ENCODE data around the gene DENND1B. TPM values are rescaled to one million over a fixed set of nuclear protein-coding genes. Genes with fewer than 3 reads are reported as not detected.

The DENND1B gene
- total RNA-seq, 1 experiment from 2014 or later: 9.6 TPM

DNA sequence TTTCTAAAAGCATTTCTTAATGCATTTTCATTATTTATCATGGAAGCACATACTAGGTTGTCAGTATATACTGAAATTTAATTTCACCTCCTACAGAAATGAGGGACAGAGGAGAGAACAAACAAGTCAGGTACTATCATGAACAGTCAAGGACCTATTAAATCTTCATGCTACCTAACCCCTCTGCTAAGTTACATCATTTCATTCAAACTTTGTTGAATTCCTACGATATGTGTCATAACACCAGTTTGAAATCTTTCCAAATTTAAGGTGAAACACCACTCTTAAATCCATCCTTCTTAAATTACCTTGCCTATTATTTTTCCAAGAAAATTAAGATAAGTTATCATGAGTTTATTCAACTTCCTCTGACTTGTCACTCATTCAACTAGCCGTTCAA lies 78.9 kb downstream of the DENND1B start:
- Histone ChIP-seq H3K9me3 (ENCODE audit: control insufficient read depth in 1 of 2, insufficient read depth in 1 of 2, low read depth in 1 of 2, low read length in 2 of 2) (no peaks in the 10 kb centered on the region), H3K4me1 (ENCODE audit: control insufficient read depth in 1 of 2, insufficient read depth in 2 of 2, low read length in 2 of 2) (peaks cover 0 to 3% of the 10 kb centered on the region in 2 experiments; a peak in 2 of 4 replicates), H3K27ac (ENCODE audit: low read depth, low read length) (no peak overlapping the region), H3K27me3 (ENCODE audit: insufficient read depth, low read length) (no peaks in the 10 kb centered on the region), H3K36me3 (ENCODE audit: control insufficient read depth in 1 of 2, insufficient read depth in 2 of 2, low read length in 2 of 2) (no peaks in the 10 kb centered on the region), H3K4me2 (ENCODE audit: low read length) (no peak overlapping the region), H2AFZ (ENCODE audit: low read depth, low read length, poor library complexity, severe bottlenecking) (no peak overlapping the region), H3K9ac (ENCODE audit: low read length) (no peak overlapping the region), H3K4me3 (replicated peaks in 1 of 2; ENCODE audit: low read depth in 1 of 2, low read length in 2 of 2) (no peak overlapping the region), H4K20me1 (ENCODE audit: insufficient read depth) (no peaks in the 10 kb centered on the region), H3K79me2 (ENCODE audit: insufficient read depth, low read length) (no peaks in the 10 kb centered on the region), H3K9me2 (ENCODE audit: insufficient read depth) (no peaks in the 10 kb centered on the region; the same call in 1 of the 2 replicates)
- CTCF ChIA-PET: no interaction called here
- no TSS peak for BruUV-seq (replicated peaks)
- TF ChIP-seq SP1 (IDR thresholded peaks at IDR 0.05; ENCODE audit: low read depth) (no peak), FOSL1 (IDR thresholded peaks at IDR 0.05; ENCODE audit: low read depth) (no peak), CBX3 (IDR thresholded peaks at IDR 0.05; ENCODE audit: low read depth) (no peak), CEBPB (IDR thresholded peaks at IDR 0.05; ENCODE audit: low read depth) (no peak), POLR2AphosphoS5 (IDR thresholded peaks at IDR 0.05; ENCODE audit: low read depth, low read length) (no peak), EZH2phosphoT487 (IDR thresholded peaks at IDR 0.05; ENCODE audit: borderline replicate concordance) (no peak), RAD21 (IDR thresholded peaks at IDR 0.05; ENCODE audit: low read depth) (no peak), SIN3A (IDR thresholded peaks at IDR 0.05; ENCODE audit: low read depth) (no peak), YY1 (IDR thresholded peaks at IDR 0.05; ENCODE audit: extremely low read depth, insufficient replicate concordance, low read depth, low read length) (no peak), POLR2A (IDR thresholded peaks at IDR 0.05; ENCODE audit: borderline replicate concordance, extremely low read depth, insufficient read depth, insufficient read length) (no peak), SRF (IDR thresholded peaks at IDR 0.05; ENCODE audit: low read depth) (no peak), JUND (IDR thresholded peaks at IDR 0.05) (no peak), EZH2 (IDR thresholded peaks at IDR 0.05) (no peak), ELF1 (IDR thresholded peaks at IDR 0.05; ENCODE audit: borderline replicate concordance, low read depth) (no peak), TCF7L2 (IDR thresholded peaks at IDR 0.05; ENCODE audit: borderline replicate concordance, extremely low read depth, insufficient read depth, insufficient read length) (no peak), EGR1 (IDR thresholded peaks at IDR 0.05; ENCODE audit: low read depth) (no peak)
- TF ChIP-seq, protein P1, sequence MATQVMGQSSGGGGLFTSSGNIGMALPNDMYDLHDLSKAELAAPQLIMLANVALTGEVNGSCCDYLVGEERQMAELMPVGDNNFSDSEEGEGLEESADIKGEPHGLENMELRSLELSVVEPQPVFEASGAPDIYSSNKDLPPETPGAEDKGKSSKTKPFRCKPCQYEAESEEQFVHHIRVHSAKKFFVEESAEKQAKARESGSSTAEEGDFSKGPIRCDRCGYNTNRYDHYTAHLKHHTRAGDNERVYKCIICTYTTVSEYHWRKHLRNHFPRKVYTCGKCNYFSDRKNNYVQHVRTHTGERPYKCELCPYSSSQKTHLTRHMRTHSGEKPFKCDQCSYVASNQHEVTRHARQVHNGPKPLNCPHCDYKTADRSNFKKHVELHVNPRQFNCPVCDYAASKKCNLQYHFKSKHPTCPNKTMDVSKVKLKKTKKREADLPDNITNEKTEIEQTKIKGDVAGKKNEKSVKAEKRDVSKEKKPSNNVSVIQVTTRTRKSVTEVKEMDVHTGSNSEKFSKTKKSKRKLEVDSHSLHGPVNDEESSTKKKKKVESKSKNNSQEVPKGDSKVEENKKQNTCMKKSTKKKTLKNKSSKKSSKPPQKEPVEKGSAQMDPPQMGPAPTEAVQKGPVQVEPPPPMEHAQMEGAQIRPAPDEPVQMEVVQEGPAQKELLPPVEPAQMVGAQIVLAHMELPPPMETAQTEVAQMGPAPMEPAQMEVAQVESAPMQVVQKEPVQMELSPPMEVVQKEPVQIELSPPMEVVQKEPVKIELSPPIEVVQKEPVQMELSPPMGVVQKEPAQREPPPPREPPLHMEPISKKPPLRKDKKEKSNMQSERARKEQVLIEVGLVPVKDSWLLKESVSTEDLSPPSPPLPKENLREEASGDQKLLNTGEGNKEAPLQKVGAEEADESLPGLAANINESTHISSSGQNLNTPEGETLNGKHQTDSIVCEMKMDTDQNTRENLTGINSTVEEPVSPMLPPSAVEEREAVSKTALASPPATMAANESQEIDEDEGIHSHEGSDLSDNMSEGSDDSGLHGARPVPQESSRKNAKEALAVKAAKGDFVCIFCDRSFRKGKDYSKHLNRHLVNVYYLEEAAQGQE (IDR thresholded peaks at IDR 0.05; ENCODE audit: low read depth): no peak
- TF ChIP-seq, protein P2, sequence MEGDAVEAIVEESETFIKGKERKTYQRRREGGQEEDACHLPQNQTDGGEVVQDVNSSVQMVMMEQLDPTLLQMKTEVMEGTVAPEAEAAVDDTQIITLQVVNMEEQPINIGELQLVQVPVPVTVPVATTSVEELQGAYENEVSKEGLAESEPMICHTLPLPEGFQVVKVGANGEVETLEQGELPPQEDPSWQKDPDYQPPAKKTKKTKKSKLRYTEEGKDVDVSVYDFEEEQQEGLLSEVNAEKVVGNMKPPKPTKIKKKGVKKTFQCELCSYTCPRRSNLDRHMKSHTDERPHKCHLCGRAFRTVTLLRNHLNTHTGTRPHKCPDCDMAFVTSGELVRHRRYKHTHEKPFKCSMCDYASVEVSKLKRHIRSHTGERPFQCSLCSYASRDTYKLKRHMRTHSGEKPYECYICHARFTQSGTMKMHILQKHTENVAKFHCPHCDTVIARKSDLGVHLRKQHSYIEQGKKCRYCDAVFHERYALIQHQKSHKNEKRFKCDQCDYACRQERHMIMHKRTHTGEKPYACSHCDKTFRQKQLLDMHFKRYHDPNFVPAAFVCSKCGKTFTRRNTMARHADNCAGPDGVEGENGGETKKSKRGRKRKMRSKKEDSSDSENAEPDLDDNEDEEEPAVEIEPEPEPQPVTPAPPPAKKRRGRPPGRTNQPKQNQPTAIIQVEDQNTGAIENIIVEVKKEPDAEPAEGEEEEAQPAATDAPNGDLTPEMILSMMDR (IDR thresholded peaks at IDR 0.05 in 2 of 3, conservative IDR thresholded peaks at IDR 0.05 in 1 of 3; ENCODE audit: borderline replicate concordance in 1 of 3, insufficient read depth in 1 of 3, low read depth in 2 of 3, low read length in 2 of 3): no peak
- TF ChIP-seq, protein P3, sequence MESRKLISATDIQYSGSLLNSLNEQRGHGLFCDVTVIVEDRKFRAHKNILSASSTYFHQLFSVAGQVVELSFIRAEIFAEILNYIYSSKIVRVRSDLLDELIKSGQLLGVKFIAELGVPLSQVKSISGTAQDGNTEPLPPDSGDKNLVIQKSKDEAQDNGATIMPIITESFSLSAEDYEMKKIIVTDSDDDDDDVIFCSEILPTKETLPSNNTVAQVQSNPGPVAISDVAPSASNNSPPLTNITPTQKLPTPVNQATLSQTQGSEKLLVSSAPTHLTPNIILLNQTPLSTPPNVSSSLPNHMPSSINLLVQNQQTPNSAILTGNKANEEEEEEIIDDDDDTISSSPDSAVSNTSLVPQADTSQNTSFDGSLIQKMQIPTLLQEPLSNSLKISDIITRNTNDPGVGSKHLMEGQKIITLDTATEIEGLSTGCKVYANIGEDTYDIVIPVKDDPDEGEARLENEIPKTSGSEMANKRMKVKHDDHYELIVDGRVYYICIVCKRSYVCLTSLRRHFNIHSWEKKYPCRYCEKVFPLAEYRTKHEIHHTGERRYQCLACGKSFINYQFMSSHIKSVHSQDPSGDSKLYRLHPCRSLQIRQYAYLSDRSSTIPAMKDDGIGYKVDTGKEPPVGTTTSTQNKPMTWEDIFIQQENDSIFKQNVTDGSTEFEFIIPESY (IDR thresholded peaks at IDR 0.05; ENCODE audit: extremely low read depth, insufficient replicate concordance, low read length): no peak
- intact Hi-C loops (cut with micrococcal nuclease): loop anchor here (10.0 kb wide), 1 partner anchor 168 kb away; no protein-coding TSS in a partner anchor
- POLR2A ChIA-PET: no interaction called here
- RAD21 ChIA-PET (ENCODE audit: low non-redundant PET in 1 of 2, low total read pairs in 2 of 2, uncharacterized antibody in 2 of 2, unreplicated experiment in 2 of 2): no interaction called here
- ATAC-seq: no peak
- DNase-seq (ENCODE audit: low read depth, low spot score): no peak

Data from HCT116 (cell line).